ENCODE data around the gene RARB. TPM values are rescaled to one million over a fixed set of nuclear protein-coding genes. Genes with fewer than 3 reads are reported as not detected.

The RARB gene
- total and polyA plus RNA-seq, 2 of the 13 experiments (the other 11 are each of a cell fraction or from before 2014, with no cell fraction given): 0.16 TPM; not detected in 1

GRCh38 chr3:25511972-25512721 is 84.1 kb downstream of the RARB start:
- no peak overlapping the region for H3K4me3 ChIP-seq (replicated peaks in 1 of 3; ENCODE audit: insufficient read depth in 1 of 3, low read depth in 2 of 3, low read length in 3 of 3)
- DNase-seq (ENCODE audit: low spot score): no peak
- FAIRE-seq: no peak
- H4K20me1 ChIP-seq (ENCODE audit: insufficient read depth, low read length): no peaks in the 10 kb centered on the region
- H3K36me3 ChIP-seq (replicated peaks in 1 of 2; ENCODE audit: control insufficient read depth in 1 of 2, insufficient read depth in 2 of 2, low read length in 2 of 2): no peaks in the 10 kb centered on the region
- ATAC-seq: no peak
- CTCF ChIA-PET (ENCODE audit: low intra/inter-chr PET ratio, low total read pairs): no interaction called here
- no peak overlapping the region for H3K4me2 ChIP-seq (ENCODE audit: low read depth, low read length)
- POLR2A ChIA-PET: no interaction called here
- TF ChIP-seq TEAD2 (CRISPR knock-in tag; IDR thresholded peaks at IDR 0.05) (no peak), POGZ (CRISPR knock-in tag; IDR thresholded peaks at IDR 0.05) (no peak), RFX1 (IDR thresholded peaks at IDR 0.05) (no peak), MXI1 (IDR thresholded peaks at IDR 0.05; ENCODE audit: borderline replicate concordance, low read depth, low read length) (no peak), SMAD9 (CRISPR knock-in tag; IDR thresholded peaks at IDR 0.05) (no peak), MEIS1 (CRISPR knock-in tag; IDR thresholded peaks at IDR 0.05; ENCODE audit: borderline replicate concordance) (no peak), NR2C2 (CRISPR knock-in tag; IDR thresholded peaks at IDR 0.05; ENCODE audit: borderline replicate concordance) (no peak), THRA (CRISPR knock-in tag; IDR thresholded peaks at IDR 0.05; ENCODE audit: borderline replicate concordance) (no peak), SRSF1 (optimal IDR thresholded peaks at IDR 0.05; ENCODE audit: low read depth, low read length) (no peak)
- no peaks in the 10 kb centered on the region for H3K4me1 ChIP-seq (ENCODE audit: insufficient read depth, low read length)
- intact Hi-C loops (cut with micrococcal nuclease; ENCODE audit: unreplicated experiment) (no loop called here), in situ Hi-C loops (cut with HindIII; ENCODE audit: extremely low pct_ligation_motif_present, low pct_unique_long_range_greater_than_20kb) (no loop called here)
- H2AFZ ChIP-seq (ENCODE audit: low read length): no peak overlapping the region
- WGBS (ENCODE audit: low lambda C conversion rate): 79% methylated on average over 8 of the region's 10 CpGs
- BruUV-seq (replicated peaks): no TSS peak
- H3K79me2 ChIP-seq (ENCODE audit: insufficient read depth, low read length): no peaks in the 10 kb centered on the region
- no peak overlapping the region for H3K9ac ChIP-seq (ENCODE audit: insufficient read depth, low read depth, low read length)
- no peak overlapping the region for H3K27ac ChIP-seq (ENCODE audit: extremely low read length, insufficient read depth, low read length)
- H3K9me3 ChIP-seq (ENCODE audit: low read length): no peaks in the 10 kb centered on the region
- no peaks in the 10 kb centered on the region; a peak in 1 of 5 replicates for H3K27me3 ChIP-seq (ENCODE audit: control insufficient read depth in 1 of 2, insufficient read depth in 2 of 2, low read length in 2 of 2)

Measured in HepG2 (cell line).